Embryonic facial prominence (tissue), 1 donor: ENCODE measurements around the gene PAN3.
"Not testable (repeated sequence)": the region's sequence is repeated elsewhere in the genome, so short reads cannot be mapped to it uniquely, and the experiment has no call there.

Experiments used
- DNase-seq: peaks from one replicate; pipeline ENCODE4 v3.0.0-alpha.2; 2016; ENCODE audit errors: extremely low spot score

PAN3 gene

GRCh38 chr13:28138012-28138755 lies at the start of gene PAN3:
TSS of gene PAN3 (plus strand) at chr13:28138545. CDS start at chr13:28138658, 113 bp downstream.
- peak; percentile 81 for DNase-seq

GRCh38 chr13:28089065-28089464 lies 49.3 kb upstream of the PAN3 start:
- DNase-seq: no peak

GRCh38 chr13:28092431-28092830 lies 45.9 kb upstream of the PAN3 start:
- no peak for DNase-seq

- no peak for DNase-seq
Measured at GRCh38 chr13:28093881-28094280, 44.5 kb upstream of the PAN3 start.

- no peak for DNase-seq
Measured at GRCh38 chr13:28094306-28094705, 44.0 kb upstream of the PAN3 start.

GRCh38 chr13:28097503-28097902 lies 40.8 kb upstream of the PAN3 start:
- no peak for DNase-seq

GRCh38 chr13:28099396-28100149 lies 38.8 kb upstream of the PAN3 start:
- DNase-seq: no peak

GRCh38 chr13:28100150-28101121 lies 37.9 kb upstream of the PAN3 start, which contains the start of gene FLT3:
TSS of gene FLT3 (minus strand) at chr13:28100576. CDS start at chr13:28100510, 66 bp downstream.
- no peak for DNase-seq

- DNase-seq: not testable (repeated sequence)
Measured at GRCh38 chr13:28101886-28102285, 36.5 kb upstream of the PAN3 start.

GRCh38 chr13:28106976-28107375 lies 31.4 kb upstream of the PAN3 start:
- DNase-seq: no peak

GRCh38 chr13:28110414-28110813 lies 27.9 kb upstream of the PAN3 start:
- no peak for DNase-seq

- DNase-seq: no peak
Measured at GRCh38 chr13:28116736-28117135, 21.6 kb upstream of the PAN3 start.

- DNase-seq: no peak
Measured at GRCh38 chr13:28117689-28118377, 20.5 kb upstream of the PAN3 start.

- no peak for DNase-seq
Measured at GRCh38 chr13:28120317-28120716, 18.0 kb upstream of the PAN3 start.

GRCh38 chr13:28121224-28121623 lies 17.1 kb upstream of the PAN3 start:
- no peak for DNase-seq

- no peak for DNase-seq
Measured at GRCh38 chr13:28128030-28128429, 10.3 kb upstream of the PAN3 start.

GRCh38 chr13:28128926-28129325 lies 9.4 kb upstream of the PAN3 start:
- DNase-seq: no peak

GRCh38 chr13:28129911-28130693 lies 8.2 kb upstream of the PAN3 start:
- DNase-seq: no peak

GRCh38 chr13:28131646-28132045 lies 6.7 kb upstream of the PAN3 start:
- no peak for DNase-seq

- no peak for DNase-seq
Measured at GRCh38 chr13:28136916-28137315, 1.4 kb upstream of the PAN3 start.
